ENCODE measurements around the gene IL1RAP.
A peak's percentile ranks its signal among the peaks of the same experiment; 100 is the strongest.

GRCh38 chr3:190514413-190515153 is 698 bp downstream of the IL1RAP start:
- TF ChIP-seq POLR2AphosphoS5 (IDR thresholded peaks at IDR 0.05) (no peak), EP300 (IDR thresholded peaks at IDR 0.05) (no peak), CTCF (IDR thresholded peaks at IDR 0.05) (peak in 1 of 3 experiments; percentile 3)

All from esophagus muscularis mucosa (tissue), 4 donors.